Measurements from ENCODE around the gene FCN3.
"Not testable (repeated sequence)": the region's sequence is repeated elsewhere in the genome, so short reads cannot be mapped to it uniquely, and the experiment has no call there.

Gene FCN3

DNA sequence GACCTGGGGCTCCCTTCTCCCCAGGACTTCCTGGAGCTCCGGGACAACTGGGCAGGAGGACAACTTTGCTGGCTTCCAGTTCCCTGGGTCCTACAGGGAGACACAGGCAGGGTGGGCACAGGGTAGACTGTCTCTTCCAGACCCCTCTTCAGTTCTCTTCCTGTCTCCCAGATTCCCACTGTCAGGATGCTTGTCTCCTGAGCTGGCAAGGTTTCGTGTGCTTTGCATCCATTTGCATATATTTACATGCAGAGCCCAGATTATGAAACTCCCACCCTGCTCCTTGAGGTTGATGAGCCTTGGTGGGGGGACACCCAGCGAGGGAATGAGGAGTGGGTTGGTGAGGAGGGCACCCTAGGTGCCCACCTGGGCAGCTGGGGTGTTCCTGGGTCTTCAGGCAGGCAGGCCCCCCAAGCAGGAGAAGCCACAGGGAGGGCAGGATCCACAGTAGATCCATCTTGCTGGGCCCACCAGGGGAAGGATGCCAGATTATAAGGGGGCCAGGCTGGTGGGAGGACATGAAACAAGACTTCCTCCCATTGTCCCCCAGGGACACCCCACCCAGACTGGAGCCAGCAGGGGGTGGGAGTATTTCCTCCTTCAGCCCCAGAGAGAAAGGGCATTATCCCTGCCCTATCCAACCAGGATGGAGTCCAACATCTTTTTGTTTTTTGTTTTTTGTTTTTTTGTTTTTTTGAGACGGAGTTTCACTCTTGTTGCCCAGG is at the start of gene FCN3:
Gene FCN3 (minus strand): TSS at position 463 of the 725 bp plus-strand sequence. CDS start 6 bp downstream, at position 457.
- DNase-seq, result no peak

DNA sequence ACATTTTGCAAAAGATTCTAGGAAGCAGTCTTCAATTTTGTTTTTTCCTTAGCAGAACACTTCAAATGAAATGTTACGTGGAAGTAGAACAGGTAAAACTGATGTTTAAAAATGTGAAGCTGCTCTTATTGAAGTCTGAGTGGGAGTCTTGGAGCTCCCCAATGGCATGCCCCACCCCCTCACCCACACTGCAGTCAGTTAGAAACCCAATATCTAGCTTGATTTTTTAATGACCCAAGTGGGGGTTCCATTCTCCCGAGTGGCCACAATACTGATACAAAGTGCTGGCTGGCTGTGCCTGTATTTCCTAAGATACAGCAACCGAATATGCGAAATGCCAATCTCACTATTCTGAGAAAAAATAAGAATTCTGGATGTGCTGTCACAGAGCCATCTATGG is 49.1 kb upstream of the FCN3 start:
- no peak for DNase-seq

DNA sequence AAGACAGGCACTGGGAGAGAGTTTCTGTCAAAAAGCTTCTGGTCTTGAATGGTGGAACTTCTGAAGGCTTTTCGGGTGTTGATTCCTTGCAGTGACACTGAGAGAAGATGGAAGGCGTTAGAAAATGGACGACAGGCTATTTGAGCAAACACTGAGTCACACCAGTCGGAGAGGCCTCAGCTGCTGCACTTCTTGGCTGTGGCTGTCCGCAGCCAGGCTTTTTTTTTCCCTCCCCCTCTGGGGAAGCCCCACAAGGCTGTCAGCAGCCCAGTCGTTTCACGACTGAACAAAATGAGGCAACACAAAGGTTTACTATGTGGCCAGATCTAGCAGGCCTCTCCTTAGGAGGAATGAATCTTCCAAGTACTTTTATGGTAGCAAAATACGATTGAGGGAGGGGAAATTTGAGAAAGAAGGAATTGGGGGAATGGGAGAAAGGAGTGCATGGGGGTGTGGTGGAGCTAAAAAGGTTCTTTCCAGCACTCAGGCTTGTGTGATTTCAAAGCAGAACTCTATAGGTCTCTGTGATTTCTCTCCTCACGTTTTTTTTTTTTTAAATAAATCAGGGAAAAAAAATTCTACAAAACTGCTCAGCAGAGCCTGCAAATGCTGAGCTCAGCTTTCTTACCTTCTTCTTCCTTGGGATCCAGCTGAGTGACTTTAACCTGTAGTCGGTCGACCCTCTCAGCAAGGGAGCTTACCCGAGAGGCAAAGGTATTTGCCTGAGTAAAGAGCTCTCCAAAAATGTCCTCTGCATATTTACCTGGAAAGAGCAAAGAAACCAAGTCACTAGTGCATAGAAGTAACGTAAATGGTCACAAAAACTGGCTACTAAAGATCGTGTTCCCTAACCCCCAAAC is 43.9 kb upstream of the FCN3 start:
- DNase-seq, result no peak

DNA sequence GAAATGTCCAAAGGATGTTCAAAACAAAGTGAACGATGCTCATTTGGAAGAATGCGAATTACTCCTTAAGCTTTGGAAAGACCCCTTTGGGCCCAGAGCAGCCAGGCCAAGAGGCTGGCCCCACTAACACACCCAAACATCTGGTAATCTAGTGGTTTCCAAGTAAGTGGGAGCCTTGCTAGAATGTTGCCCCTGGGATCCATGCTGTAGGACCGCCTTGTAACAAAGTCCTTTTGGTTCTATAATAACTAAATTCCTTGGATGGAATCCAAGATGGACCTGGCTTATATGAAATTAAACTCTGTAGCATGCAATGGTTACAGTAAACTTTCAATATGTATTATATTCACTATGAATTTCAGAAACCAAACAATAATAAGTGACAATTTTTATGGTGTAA is 43.1 kb upstream of the FCN3 start:
- DNase-seq, result no peak

DNA sequence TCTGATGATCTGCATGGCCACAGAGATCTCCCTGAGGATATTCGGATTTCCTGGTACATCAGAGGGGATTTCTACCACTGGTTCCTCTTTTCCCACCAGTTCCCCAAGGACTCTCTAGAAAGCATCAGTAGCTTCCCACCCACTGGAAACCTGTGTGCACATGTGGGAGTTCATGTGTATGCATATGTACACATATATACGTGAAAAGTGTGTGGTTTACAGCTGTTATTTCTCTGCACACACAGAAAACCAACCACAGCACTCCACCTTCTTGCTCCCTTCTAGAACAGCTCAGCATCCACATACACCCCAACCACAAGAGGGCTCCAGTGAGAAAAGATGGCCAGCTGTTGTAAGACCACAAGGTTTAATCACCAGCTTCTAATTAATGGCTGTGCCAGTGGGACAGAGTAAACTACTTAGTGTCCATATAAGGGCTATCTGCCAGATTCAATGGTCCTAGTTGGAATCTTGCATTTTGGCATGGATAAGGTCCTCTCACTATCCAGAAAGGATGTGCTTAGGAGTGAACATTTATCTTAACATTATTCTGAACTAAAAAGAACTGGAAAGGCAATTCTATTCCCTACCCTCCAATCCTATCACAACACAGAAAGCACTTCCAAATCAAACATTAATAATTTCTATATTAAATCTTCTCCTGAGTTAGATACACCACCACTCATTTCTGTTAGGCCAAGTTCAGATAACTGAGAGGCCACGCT is 41.9 kb upstream of the FCN3 start:
- DNase-seq, result no peak

DNA sequence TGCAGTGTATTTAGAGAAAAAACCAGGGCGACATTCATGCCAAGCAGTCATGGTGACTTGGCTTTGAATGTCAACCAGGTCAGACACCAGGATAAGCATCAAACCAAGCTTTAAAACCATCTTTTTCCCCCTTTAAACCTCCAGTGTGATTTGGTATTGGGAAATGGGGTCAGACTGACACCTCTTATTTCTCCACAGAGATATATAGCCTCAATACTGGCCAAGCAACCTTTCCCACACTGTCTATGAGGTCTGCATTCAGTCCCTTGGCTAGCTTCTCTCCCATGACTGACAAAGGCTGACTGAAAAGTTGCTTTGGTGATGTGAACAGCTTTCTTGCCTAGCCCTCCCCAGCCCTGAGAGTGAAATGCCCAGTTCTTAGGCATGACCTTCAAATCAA is 39.5 kb upstream of the FCN3 start:
- no peak for DNase-seq

DNA sequence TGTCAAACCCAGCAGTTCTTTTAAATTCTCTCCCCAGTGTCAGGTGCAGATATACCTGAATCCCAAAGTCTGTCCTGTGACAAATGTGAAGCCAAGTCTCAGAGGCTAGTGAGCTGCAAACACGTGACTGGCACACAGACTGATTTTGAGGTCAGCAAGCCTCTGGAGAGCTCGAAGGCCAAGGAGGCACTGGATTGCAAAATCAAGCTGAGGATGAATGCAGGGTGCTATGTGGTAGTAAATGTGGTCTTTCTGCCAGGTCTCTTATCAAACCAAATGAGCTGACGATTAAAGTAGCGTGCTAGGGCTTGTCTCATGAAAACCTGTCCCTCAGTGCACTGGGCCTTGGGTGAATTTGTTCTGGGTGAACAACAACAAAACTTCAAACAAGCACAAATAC is 38.4 kb upstream of the FCN3 start:
- DNase-seq, result no peak

DNA sequence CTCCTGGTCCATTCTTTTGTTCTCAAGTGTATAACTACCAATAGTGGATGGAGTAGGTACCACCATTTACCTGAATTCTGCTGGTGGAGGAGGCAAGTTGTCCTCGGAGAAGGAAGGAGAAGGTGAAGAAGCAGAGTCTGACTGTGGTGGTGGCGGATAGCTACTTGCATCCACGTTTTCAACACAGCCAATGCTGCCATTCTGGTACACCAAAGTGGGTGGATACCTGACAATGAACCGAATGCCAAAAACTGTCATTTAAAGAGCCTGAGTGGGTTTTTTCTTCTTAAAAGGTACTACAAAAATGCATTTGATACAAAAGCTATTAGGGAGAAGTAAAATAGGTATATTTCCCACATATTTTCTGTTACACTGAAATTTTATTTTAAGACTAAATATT is 37.9 kb upstream of the FCN3 start:
- DNase-seq, result no peak

DNA sequence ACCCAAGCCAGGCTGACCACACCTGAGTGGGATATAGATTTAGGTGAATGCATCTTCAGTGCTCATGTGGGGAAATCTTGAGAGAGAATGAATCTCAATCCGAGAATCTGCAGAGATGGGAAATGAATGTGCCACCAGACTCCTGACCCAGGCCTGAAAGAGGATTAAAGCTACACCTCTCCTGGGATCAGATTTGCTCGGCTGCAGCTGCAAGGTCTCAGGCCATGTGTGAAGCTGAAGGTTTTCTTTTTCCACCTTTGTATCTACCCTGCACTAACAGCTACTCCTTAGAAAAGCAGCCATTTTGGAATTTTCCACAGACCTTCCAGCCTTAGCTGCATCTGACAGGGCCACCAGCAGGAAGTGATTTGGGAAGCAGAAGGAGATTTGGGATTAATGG is 36.1 kb upstream of the FCN3 start:
- DNase-seq, result no peak

DNA sequence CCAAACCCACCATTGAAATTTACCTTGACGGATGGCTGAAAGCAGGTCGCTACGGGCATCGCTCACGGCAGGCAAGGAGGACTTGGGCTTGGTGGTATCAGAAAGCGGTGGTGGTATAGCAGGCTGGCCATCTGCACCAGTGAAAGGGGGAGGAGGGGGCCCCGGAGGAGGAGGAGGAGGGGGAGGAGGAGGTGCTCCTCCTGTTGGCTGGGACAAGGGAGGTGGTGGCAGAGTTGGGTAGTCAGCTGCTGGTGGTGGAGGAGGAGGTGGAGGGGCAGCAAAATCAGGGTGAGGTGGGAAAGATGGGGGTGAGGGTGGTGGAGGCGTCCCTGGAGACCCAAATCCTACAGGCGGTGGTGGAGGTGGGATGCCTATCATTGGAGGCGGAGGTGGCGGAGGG is 35.0 kb upstream of the FCN3 start:
- DNase-seq, result no peak

DNA sequence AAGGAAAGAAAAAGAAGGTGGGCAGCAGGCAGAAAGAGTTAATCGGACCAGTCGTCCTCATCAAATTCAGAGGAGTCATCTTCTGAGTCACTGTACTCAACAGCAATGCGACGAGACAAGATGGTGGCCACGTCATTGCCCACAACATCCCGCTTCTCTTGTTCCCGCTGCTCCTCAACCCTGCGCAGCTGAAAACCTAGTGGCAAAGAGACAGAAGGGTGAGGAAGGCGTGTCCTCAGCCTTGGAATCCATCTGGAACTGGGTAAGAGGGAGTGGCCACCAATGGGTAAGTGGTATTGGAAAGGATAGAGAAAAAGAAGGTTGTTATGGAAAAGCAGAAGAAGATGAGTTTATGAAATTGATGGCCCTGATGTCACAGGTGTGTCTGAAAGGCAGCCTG is 33.5 kb upstream of the FCN3 start:
- no peak for DNase-seq

DNA sequence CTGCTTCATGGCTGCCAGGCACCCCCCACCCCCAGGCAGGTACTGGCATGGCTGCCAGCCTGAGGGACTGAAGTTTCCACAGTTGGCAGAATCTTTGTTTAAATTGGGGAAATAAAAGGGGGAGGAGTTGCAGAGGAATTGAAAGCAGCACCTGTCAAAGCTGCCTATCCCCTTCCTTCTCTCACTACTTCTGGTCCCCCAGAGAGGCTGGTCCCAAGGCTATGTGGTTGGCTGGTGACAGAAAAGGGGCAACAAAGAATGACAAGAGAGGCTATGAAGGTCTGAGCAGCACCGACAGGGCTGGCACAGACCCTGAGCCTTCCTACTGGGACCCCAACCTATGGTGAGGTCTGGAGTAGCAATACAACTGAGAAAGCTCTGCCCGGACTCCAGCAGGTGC is 32.2 kb upstream of the FCN3 start:
- not testable (repeated sequence) for DNase-seq

DNA sequence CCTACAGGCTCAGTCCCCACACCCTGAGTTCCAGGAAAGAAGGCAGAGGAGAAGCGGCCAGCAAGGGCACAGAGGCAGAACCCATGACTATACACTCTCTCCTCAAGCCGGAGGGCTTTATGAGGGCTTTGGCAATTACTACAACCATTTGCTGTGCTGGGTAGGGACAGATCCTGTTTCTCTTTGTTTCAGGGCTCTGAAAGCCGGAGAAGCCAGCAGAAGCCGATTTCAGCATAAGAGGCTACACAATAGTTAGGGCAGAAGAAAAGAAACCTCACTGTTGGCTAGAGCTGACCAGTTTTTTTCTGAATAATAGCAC is 31.7 kb upstream of the FCN3 start:
- DNase-seq, result peak; percentile 22

DNA sequence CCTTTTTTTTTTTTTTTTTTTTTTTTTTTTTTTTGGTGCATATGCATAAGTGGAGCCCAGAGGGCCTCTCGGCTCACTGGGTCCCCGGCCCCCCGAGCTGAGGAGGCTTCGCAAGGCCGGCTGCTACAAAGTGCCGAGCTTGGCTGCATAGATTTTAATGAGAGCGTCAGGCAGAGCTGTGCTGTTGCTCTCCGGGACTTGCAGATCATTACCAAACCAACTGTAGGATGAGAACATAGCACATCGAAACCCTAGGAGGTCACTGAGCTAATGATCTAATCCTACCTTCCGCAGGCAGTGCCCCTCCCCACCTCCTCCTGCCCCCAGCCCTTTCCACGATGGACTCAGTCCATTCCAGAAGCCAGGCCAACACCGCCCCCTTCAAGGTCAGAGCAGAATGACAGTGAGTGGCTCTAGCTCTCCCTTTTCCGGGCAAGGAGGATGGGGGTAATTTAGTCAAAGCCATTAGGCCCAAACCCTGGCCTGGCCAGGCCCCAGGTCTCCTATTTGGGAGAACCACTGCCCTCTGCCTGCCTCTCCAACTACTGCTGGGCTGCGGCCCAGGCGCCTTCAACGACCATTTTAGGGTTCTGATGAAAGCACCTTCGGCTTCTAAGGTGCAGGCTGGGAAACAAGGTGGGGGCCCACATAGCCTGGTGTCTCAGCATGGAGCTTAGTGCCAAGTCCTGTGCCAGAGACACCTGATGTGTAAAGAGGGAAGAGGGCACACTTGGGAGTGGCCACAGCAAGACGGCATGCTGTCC is 31.2 kb upstream of the FCN3 start:
- not testable (repeated sequence) for DNase-seq

DNA sequence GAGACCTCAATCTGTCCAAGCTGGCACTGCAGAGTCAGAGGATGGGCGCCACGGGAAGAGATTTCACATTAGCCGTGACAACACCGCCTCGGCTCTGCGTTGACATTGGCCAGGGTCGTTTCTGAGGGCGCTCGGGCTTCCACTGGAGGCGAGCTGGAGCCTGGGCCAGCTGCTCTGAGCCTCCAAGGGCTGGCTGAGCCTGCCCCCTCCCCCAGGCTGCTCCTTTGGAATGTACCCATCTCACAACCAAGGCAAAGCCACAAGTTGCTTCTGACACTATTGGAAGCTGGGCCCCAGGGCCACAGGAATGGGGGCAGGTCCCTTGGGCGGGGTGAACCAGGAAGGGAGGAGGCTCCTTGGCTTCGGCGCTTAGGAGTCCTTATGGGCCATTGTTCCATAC is 30.4 kb upstream of the FCN3 start:
- DNase-seq, result no peak

DNA sequence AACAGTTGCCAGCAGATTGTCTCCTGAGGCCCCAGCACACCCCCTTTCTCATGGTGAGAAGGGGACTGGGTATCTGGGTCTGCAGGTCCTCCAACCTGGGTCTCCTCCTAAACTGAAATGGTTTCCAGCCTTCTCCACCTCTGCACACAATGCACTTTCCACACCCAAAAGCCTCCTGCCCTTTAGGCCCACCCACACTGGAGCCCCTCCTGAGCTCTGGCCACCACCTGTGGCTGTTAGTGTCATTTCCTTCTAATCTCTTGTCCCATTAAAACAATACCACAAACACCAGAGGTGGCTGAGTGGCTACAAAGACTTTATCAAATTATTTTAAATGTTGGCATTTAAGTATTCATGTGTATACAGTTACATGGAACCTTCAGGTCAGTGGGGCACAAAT is 29.3 kb upstream of the FCN3 start:
- no peak for DNase-seq

DNA sequence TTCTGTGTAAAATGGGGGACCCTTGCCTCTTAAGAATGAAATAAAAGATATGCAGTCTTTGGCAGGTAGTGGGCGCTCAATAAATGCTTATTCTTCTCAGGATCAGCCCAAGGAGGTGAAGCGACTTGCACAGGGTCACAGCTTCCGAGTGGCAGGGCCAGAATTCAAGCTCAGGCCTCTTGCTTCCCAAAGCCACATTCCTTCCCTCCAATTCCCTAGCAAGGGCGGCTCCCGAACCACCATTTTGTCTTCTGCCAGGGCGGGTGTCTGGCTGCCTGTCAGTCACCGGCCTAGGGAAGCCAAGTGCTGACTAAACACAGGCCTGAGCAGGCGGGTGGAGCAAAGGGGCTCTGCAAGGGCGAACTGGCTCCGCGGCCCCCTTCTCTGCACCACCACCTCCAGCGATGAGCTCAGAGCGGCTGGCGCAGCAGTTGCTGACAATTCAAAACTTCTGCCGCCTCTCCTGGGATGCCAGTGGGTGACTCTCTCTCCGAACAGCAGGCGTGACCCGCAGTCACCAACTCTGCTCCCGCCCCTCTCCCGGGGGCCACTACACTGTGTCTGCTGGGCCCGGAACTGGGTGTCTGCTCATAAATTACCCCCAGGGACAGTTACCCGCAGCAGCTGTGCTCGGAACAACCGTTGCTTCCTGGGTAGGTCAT is 28.6 kb upstream of the FCN3 start:
- DNase-seq, result no peak

DNA sequence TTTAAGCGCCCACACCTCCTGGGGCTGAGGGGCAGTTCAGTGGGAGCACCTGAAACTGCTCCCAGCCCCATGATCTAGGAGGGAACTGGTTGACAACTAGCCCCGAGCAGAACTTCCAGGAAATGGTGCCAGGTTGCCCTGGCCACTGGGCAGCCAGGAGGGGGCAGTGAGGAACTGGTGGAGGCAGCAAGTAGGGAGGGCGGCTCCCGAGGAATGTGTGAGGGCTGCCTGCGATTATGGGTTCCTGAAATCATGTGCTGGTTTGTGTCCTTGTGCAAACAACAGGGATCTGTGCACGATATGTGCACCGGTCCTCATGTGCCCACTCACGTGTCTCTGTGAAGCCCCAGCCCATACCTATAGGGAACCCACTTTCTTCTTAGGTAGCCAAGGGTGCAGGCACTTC is 27.7 kb upstream of the FCN3 start:
- no peak for DNase-seq

DNA sequence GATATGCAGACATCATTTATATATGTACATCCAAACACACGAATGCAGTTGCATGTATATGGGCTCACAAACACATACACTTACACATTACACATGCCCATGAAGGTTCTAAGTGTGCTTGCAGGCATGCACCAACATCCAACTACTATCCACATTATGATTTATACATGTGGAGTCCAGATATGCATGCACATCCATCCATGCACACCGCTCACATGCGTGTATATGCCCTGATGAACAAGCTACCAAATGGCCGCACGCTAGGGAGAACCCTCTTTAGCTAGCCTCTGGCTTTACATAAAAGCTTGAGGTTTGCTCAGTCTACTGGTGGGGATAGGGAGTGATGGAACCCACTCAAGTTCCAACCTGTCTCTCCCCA is 26.3 kb upstream of the FCN3 start:
- no peak for DNase-seq

DNA sequence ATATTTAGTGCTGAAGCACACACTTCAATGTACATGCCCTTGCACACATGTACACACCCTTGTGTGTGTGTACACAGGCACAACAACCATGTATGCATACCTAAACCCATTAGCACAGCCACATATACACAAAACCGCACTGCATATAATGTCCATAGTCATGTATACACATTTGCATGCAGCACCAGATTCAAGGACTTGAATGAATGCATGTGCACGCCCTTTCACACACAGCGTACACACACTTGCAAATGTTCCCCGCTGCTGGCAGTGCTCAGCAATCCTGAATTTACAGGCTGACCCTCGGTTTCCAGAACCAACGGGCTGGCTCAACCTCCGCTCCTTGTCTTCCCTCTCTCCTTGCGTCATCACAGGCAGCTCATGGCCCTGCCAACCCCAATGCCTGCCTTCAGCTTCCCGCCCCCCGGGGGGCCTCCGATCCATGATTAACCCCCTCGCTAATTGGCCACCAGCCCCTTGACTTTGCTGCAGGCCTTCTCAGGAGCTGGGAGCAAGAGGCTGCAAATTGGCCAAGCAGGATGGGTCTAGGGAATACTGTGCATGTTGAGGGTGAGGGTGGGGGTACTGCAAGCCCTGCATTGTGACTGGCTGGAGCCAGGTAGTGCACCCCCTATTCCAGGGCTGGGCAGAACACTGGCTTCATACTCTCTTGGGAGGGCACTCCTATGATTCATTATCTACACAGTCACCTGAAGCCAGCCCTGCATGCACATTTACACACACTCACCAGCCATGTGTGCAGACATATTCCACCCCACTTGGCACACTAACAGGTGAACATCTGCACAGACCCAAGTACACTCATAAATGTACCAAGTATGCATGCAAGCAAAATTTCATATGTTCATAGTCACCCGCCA is 25.7 kb upstream of the FCN3 start:
- DNase-seq, result no peak

DNA sequence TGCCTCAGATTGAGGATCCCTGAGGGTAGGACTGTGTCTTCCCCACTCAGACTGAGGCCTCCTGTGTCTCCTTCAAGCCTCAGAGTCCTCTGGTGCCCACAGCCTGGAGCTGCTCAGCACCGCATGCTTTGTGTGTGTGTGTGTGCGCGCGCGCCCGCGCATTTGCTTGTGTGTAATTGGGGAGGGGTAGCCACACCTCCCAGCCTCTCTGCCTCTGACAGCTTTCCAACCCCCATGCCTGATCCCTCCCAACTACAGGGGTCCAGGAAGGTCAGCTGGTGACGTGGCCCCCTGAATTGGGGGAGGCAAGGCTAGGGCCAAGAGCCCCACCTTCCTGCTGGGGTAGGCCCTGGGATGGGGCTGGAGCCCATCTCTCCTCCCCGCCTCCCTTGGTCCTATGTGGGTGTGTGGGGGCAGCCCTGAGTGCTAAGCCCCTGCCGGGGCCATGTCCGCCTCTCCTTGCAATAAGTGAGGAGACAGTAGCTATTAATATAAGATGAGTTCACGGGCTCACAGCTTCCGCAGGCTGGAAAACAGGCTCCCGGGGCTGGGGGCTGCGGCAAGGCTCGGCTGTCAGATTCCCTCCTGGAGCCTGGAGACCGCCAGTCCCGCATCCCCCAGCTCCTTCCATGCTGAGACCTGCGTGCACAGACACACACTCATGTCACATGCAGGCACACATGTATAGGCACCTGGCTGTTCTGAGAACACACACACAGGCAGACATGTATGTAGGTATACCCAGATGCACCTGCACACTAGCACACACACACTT is 24.8 kb upstream of the FCN3 start:
- DNase-seq, result no peak

Data from NCI-H1092 (cell line).